ENCODE results near the gene SPPL3. TPM values are rescaled to one million over a fixed set of nuclear protein-coding genes. Genes with fewer than 3 reads are reported as not detected.

The SPPL3 gene
- total RNA-seq, 1 donor: 10.9 TPM

GRCh38 chr12:120885521-120885920 is 18.6 kb downstream of the SPPL3 start:
- H3K79me2 ChIP-seq (ENCODE audit: insufficient read depth, low read length): peaks cover 73% of the 10 kb centered on the region
- TF ChIP-seq CTCF (IDR thresholded peaks at IDR 0.05; ENCODE audit: extremely low read depth, low read depth, low read length): no peak
- no peaks in the 10 kb centered on the region for H3K4me1 ChIP-seq (ENCODE audit: insufficient read depth, low read length)
- peaks cover 16% of the 10 kb centered on the region for H4K20me1 ChIP-seq (ENCODE audit: insufficient read depth, low read length)
- H3K27me3 ChIP-seq (ENCODE audit: insufficient read depth, low read length): no peaks in the 10 kb centered on the region
- no peak overlapping the region for H3K27ac ChIP-seq (ENCODE audit: low read depth, low read length)
- DNase-seq (ENCODE audit: insufficient read length, low spot score, missing footprints): peak; percentile 5
- no peak overlapping the region for H3K4me2 ChIP-seq (ENCODE audit: insufficient read depth, low read length)
- H2AFZ ChIP-seq (ENCODE audit: low read length): no peak overlapping the region
- no peaks in the 10 kb centered on the region for H3K9me3 ChIP-seq (ENCODE audit: low read depth, low read length)
- H3K4me3 ChIP-seq (ENCODE audit: insufficient read depth, low read length): no peak overlapping the region
- no peaks in the 10 kb centered on the region for H3K36me3 ChIP-seq (ENCODE audit: insufficient read depth, low read length)

DNA sequence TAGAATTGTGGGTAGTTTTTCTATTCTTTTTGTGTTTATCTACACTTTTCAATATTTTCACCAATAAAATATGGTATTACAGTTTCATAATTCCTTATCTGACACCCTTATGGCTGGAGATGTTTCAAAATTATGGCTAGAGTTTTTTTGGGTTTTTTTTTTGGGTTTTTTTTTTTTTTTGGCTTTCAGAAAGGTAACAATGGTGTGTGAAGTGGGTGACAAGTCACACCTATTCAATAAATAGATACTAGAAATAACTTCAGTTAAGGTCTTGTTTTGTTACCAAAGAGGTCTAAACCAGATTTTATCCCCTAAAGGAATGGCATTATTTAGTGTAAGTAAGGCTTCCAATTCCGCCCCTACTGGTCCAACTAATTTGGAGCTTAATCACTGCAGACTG is 19.5 kb downstream of the SPPL3 start:
- Histone ChIP-seq H3K4me1 (ENCODE audit: insufficient read depth, low read length) (no peaks in the 10 kb centered on the region), H3K27ac (ENCODE audit: low read depth, low read length) (no peak overlapping the region), H3K4me2 (ENCODE audit: insufficient read depth, low read length) (no peak overlapping the region), H2AFZ (ENCODE audit: low read length) (no peak overlapping the region), H3K9me3 (ENCODE audit: low read depth, low read length) (no peaks in the 10 kb centered on the region), H3K36me3 (ENCODE audit: insufficient read depth, low read length) (no peaks in the 10 kb centered on the region), H3K27me3 (ENCODE audit: insufficient read depth, low read length) (no peaks in the 10 kb centered on the region), H3K4me3 (ENCODE audit: insufficient read depth, low read length) (no peak overlapping the region), H3K79me2 (ENCODE audit: insufficient read depth, low read length) (peaks cover 77% of the 10 kb centered on the region), H4K20me1 (ENCODE audit: insufficient read depth, low read length) (peaks cover 16% of the 10 kb centered on the region)
- no peak for TF ChIP-seq CTCF (IDR thresholded peaks at IDR 0.05; ENCODE audit: extremely low read depth, low read depth, low read length)
- DNase-seq (ENCODE audit: insufficient read length, low spot score, missing footprints): no peak

DNA sequence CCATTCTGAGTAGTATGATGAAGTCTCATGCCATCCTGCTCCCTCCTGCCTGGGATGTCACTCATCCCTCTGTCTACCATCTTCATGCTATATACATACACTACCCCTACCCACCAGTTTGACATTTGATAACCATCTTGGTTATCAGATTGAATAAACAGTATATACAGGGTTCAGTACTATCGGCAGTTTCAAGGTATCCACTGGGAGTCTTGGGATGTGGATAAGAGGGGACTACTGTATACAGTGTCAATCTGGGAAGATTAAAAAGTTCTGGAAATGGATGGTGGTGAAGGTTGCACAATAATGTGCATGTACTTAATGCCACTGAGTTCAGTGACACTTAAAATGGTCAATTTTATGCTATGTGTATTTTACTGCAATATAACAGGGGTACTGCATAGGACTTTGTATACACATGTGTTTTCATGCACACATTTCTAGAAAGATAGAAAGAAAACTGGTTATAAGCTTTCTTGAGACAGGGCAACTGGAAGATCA is 22.1 kb downstream of the SPPL3 start:
- peaks cover 70% of the 10 kb centered on the region for H3K79me2 ChIP-seq (ENCODE audit: insufficient read depth, low read length)
- H3K4me3 ChIP-seq (ENCODE audit: insufficient read depth, low read length): no peak overlapping the region
- no peaks in the 10 kb centered on the region for H3K27me3 ChIP-seq (ENCODE audit: insufficient read depth, low read length)
- DNase-seq (ENCODE audit: insufficient read length, low spot score, missing footprints): no peak
- H3K4me1 ChIP-seq (ENCODE audit: insufficient read depth, low read length): no peaks in the 10 kb centered on the region
- peaks cover 15% of the 10 kb centered on the region for H4K20me1 ChIP-seq (ENCODE audit: insufficient read depth, low read length)
- no peak overlapping the region for H2AFZ ChIP-seq (ENCODE audit: low read length)
- TF ChIP-seq CTCF (IDR thresholded peaks at IDR 0.05; ENCODE audit: extremely low read depth, low read depth, low read length): no peak
- no peak overlapping the region for H3K27ac ChIP-seq (ENCODE audit: low read depth, low read length)
- H3K36me3 ChIP-seq (ENCODE audit: insufficient read depth, low read length): no peaks in the 10 kb centered on the region
- no peaks in the 10 kb centered on the region for H3K9me3 ChIP-seq (ENCODE audit: low read depth, low read length)
- H3K4me2 ChIP-seq (ENCODE audit: insufficient read depth, low read length): no peak overlapping the region

DNA sequence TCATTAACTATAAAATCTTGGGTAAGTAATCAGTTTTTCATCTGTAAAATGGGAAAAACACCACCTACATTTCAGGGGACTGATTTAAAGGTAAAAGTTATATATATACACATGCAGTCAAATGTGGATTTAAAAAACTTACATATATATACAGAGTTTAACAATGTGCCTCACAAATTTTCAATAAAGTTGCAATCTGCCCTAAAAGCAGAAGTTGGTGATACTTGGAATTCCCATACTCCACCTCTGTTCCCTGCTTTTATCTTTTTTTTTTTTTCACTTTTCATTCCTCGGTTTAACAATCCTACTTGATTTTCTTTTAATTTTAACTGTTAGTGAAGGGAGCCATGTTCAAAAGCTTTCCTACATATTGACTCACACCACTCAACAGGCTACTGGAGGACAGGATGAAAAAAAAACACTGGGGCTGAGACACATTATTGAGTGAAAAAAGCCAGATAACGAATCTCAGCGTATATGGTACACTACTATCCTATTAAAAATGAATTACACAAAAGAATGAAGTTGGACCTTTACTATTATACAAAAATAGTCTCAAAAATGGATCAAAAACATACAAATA is 24.3 kb downstream of the SPPL3 start:
- Histone ChIP-seq H3K4me1 (ENCODE audit: insufficient read depth, low read length) (peaks cover 1% of the 10 kb centered on the region), H3K27ac (ENCODE audit: low read depth, low read length) (no peak overlapping the region), H2AFZ (ENCODE audit: low read length) (no peak overlapping the region), H3K4me2 (ENCODE audit: insufficient read depth, low read length) (no peak overlapping the region), H3K79me2 (ENCODE audit: insufficient read depth, low read length) (peaks cover 73% of the 10 kb centered on the region), H3K36me3 (ENCODE audit: insufficient read depth, low read length) (no peaks in the 10 kb centered on the region), H3K9me3 (ENCODE audit: low read depth, low read length) (no peaks in the 10 kb centered on the region), H3K4me3 (ENCODE audit: insufficient read depth, low read length) (no peak overlapping the region), H3K27me3 (ENCODE audit: insufficient read depth, low read length) (no peaks in the 10 kb centered on the region), H4K20me1 (ENCODE audit: insufficient read depth, low read length) (peaks cover 10% of the 10 kb centered on the region)
- TF ChIP-seq CTCF (IDR thresholded peaks at IDR 0.05; ENCODE audit: extremely low read depth, low read depth, low read length): no peak
- DNase-seq (ENCODE audit: insufficient read length, low spot score, missing footprints): no peak

All from osteoblast (primary cell).